Measurements from ENCODE around the gene TRIM56.

DNA sequence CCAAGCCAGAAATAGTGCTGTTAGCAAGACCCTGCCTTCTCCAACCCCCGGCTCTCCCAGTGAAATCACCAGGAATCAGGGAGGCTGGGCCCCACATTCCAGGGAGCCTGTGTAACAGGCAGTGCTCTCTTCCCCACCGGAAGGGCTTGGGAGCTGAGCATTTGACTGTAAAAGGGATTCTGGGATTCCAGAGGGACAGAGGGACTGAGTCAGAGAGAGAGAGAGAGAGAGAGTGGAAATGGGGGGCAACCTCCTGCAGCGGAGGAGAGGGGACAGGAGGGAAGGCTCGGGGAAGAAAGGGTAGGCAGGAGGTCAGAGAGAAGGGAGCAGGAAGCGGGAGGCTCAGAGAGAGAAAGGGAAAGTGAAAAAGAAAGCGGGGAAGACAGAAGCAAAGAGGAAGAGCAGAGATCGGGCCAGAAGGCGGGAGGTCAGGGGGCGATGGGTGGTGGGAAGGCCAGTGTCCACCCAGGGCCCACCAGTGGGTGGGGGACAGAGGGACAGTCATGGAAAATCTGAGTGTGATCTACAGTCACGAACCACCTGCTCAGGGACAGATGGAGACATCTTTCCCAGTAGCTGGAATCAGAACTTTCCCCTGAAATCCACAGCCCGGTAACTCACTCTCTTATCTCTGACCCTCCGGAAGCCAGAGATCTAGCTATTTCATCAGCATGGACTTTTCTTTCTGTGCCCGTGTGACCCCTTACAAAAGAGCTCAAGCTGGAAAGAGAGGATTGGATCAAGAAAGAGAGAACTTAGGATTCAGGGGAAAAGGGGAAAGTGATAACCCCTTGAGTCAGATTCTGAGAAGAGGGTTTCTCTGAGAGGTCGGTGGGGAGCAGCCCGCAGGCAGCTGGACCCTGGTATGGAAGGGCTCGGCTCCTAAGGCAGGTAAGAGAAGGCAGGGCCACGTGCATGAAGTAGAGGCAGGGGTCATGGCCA lies 37.0 kb downstream of the TRIM56 start:
- TF ChIP-seq, protein P1, sequence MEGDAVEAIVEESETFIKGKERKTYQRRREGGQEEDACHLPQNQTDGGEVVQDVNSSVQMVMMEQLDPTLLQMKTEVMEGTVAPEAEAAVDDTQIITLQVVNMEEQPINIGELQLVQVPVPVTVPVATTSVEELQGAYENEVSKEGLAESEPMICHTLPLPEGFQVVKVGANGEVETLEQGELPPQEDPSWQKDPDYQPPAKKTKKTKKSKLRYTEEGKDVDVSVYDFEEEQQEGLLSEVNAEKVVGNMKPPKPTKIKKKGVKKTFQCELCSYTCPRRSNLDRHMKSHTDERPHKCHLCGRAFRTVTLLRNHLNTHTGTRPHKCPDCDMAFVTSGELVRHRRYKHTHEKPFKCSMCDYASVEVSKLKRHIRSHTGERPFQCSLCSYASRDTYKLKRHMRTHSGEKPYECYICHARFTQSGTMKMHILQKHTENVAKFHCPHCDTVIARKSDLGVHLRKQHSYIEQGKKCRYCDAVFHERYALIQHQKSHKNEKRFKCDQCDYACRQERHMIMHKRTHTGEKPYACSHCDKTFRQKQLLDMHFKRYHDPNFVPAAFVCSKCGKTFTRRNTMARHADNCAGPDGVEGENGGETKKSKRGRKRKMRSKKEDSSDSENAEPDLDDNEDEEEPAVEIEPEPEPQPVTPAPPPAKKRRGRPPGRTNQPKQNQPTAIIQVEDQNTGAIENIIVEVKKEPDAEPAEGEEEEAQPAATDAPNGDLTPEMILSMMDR (conservative IDR thresholded peaks at IDR 0.05 in 1 of 2, IDR thresholded peaks at IDR 0.05 in 1 of 2; ENCODE audit: low read depth in 1 of 2, low read length in 2 of 2), result no peak
- no peak for TF ChIP-seq EZH2 (IDR thresholded peaks at IDR 0.05; ENCODE audit: low read length, missing control alignments)
